ENCODE results near the gene C19orf12. TPM values are rescaled to one million over a fixed set of nuclear protein-coding genes. Genes with fewer than 3 reads are reported as not detected.

Gene C19orf12
- total RNA-seq, 1 experiment from 2014 or later, result 15.5 TPM

DNA sequence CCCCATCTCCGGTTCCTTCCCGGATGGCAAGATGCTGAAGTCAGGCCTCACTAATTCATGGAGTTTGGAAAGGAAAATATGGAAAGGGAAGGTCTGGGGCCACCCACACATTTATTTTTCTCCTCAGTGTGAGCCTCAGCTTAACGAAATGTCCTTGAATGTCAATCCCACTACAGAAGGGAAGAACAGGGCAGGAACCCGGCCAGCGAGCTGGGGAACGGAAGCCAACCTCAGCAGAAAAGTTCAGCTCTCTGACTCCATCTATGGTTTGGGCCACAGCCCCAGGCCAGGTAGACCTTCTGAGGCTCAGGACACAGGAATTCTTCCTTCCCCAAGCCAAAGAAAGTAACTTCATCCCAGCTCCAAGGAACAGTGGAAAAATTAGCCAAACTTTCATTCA lies 8.4 kb downstream of the C19orf12 start (continued):
- TF ChIP-seq, protein P1, sequence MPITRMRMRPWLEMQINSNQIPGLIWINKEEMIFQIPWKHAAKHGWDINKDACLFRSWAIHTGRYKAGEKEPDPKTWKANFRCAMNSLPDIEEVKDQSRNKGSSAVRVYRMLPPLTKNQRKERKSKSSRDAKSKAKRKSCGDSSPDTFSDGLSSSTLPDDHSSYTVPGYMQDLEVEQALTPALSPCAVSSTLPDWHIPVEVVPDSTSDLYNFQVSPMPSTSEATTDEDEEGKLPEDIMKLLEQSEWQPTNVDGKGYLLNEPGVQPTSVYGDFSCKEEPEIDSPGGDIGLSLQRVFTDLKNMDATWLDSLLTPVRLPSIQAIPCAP (CRISPR knock-in tag; IDR thresholded peaks at IDR 0.05), result no peak
- TF ChIP-seq ESRRA (CRISPR knock-in tag; IDR thresholded peaks at IDR 0.05; ENCODE audit: borderline replicate concordance) (no peak), CREM (CRISPR knock-in tag; IDR thresholded peaks at IDR 0.05) (no peak), TCF7 (CRISPR knock-in tag; IDR thresholded peaks at IDR 0.05; ENCODE audit: low read depth) (no peak), ZNF263 (CRISPR knock-in tag; IDR thresholded peaks at IDR 0.05; ENCODE audit: low read depth) (no peak), FOXJ3 (CRISPR knock-in tag; IDR thresholded peaks at IDR 0.05; ENCODE audit: borderline replicate concordance) (no peak)
- TF ChIP-seq, protein P2, sequence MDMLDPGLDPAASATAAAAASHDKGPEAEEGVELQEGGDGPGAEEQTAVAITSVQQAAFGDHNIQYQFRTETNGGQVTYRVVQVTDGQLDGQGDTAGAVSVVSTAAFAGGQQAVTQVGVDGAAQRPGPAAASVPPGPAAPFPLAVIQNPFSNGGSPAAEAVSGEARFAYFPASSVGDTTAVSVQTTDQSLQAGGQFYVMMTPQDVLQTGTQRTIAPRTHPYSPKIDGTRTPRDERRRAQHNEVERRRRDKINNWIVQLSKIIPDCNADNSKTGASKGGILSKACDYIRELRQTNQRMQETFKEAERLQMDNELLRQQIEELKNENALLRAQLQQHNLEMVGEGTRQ (CRISPR knock-in tag; IDR thresholded peaks at IDR 0.05), result no peak
- TF ChIP-seq, protein P3, sequence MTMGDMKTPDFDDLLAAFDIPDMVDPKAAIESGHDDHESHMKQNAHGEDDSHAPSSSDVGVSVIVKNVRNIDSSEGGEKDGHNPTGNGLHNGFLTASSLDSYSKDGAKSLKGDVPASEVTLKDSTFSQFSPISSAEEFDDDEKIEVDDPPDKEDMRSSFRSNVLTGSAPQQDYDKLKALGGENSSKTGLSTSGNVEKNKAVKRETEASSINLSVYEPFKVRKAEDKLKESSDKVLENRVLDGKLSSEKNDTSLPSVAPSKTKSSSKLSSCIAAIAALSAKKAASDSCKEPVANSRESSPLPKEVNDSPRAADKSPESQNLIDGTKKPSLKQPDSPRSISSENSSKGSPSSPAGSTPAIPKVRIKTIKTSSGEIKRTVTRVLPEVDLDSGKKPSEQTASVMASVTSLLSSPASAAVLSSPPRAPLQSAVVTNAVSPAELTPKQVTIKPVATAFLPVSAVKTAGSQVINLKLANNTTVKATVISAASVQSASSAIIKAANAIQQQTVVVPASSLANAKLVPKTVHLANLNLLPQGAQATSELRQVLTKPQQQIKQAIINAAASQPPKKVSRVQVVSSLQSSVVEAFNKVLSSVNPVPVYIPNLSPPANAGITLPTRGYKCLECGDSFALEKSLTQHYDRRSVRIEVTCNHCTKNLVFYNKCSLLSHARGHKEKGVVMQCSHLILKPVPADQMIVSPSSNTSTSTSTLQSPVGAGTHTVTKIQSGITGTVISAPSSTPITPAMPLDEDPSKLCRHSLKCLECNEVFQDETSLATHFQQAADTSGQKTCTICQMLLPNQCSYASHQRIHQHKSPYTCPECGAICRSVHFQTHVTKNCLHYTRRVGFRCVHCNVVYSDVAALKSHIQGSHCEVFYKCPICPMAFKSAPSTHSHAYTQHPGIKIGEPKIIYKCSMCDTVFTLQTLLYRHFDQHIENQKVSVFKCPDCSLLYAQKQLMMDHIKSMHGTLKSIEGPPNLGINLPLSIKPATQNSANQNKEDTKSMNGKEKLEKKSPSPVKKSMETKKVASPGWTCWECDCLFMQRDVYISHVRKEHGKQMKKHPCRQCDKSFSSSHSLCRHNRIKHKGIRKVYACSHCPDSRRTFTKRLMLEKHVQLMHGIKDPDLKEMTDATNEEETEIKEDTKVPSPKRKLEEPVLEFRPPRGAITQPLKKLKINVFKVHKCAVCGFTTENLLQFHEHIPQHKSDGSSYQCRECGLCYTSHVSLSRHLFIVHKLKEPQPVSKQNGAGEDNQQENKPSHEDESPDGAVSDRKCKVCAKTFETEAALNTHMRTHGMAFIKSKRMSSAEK (CRISPR knock-in tag; IDR thresholded peaks at IDR 0.05; ENCODE audit: borderline replicate concordance), result no peak
- TF ChIP-seq, protein P4, sequence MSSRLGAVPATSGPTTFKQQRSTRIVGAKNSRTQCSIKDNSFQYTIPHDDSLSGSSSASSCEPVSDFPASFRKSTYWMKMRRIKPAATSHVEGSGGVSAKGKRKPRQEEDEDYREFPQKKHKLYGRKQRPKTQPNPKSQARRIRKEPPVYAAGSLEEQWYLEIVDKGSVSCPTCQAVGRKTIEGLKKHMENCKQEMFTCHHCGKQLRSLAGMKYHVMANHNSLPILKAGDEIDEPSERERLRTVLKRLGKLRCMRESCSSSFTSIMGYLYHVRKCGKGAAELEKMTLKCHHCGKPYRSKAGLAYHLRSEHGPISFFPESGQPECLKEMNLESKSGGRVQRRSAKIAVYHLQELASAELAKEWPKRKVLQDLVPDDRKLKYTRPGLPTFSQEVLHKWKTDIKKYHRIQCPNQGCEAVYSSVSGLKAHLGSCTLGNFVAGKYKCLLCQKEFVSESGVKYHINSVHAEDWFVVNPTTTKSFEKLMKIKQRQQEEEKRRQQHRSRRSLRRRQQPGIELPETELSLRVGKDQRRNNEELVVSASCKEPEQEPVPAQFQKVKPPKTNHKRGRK (CRISPR knock-in tag; IDR thresholded peaks at IDR 0.05; ENCODE audit: borderline replicate concordance), result no peak

DNA sequence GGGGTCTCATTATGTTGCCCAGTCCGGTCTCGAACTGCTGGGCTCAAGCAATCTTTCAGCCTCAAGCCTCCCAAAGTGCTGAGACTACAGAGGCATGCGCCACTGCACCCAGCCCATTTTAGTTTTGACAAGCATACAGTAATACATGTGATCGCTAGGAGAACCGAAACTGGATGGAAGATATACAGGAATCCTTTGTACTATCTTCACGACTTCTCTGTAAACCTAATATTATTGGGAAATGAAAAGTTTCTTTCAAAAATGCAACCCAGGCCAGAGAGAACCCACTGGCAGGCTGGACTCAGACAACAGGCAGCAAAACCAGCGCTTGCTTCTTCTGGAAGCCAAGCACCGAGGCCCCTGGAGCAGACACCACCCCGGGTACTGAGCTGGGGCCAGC lies 9.4 kb downstream of the C19orf12 start:
- Mint-ChIP-seq H3K9me3 (no peaks in the 10 kb centered on the region), H3K4me3 (no peak overlapping the region), H3K4me1 (no peaks in the 10 kb centered on the region), H3K36me3 (peaks cover 3% of the 10 kb centered on the region; the same call in 1 of the 2 replicates), H3K27ac (no peak overlapping the region), H3K27me3 (ENCODE audit: low read depth) (no peaks in the 10 kb centered on the region)
- ATAC-seq, result no peak
- ChIA-PET CTCF (interaction anchor here (3.2 kb wide), 1 partner anchor 11 kb away, joined by 13 read pairs; no protein-coding TSS in a partner anchor), POLR2A (no interaction called here)
- no peak for DNase-seq (ENCODE audit: low spot score)
- TF ChIP-seq TEAD4 (CRISPR knock-in tag; IDR thresholded peaks at IDR 0.05) (no peak), JAZF1 (CRISPR knock-in tag; IDR thresholded peaks at IDR 0.05) (no peak), ESRRA (CRISPR knock-in tag; IDR thresholded peaks at IDR 0.05; ENCODE audit: borderline replicate concordance) (no peak), IRF2 (CRISPR knock-in tag; IDR thresholded peaks at IDR 0.05; ENCODE audit: borderline replicate concordance, low read depth) (no peak), MXD4 (CRISPR knock-in tag; IDR thresholded peaks at IDR 0.05; ENCODE audit: borderline replicate concordance) (no peak), FOXJ3 (CRISPR knock-in tag; IDR thresholded peaks at IDR 0.05; ENCODE audit: borderline replicate concordance) (no peak), GRHL2 (CRISPR knock-in tag; IDR thresholded peaks at IDR 0.05; ENCODE audit: insufficient replicate concordance, severe bottlenecking) (no peak), NR3C1 (CRISPR knock-in tag; conservative IDR thresholded peaks at IDR 0.05; ENCODE audit: low read depth) (no peak)
- TF ChIP-seq, protein P5, sequence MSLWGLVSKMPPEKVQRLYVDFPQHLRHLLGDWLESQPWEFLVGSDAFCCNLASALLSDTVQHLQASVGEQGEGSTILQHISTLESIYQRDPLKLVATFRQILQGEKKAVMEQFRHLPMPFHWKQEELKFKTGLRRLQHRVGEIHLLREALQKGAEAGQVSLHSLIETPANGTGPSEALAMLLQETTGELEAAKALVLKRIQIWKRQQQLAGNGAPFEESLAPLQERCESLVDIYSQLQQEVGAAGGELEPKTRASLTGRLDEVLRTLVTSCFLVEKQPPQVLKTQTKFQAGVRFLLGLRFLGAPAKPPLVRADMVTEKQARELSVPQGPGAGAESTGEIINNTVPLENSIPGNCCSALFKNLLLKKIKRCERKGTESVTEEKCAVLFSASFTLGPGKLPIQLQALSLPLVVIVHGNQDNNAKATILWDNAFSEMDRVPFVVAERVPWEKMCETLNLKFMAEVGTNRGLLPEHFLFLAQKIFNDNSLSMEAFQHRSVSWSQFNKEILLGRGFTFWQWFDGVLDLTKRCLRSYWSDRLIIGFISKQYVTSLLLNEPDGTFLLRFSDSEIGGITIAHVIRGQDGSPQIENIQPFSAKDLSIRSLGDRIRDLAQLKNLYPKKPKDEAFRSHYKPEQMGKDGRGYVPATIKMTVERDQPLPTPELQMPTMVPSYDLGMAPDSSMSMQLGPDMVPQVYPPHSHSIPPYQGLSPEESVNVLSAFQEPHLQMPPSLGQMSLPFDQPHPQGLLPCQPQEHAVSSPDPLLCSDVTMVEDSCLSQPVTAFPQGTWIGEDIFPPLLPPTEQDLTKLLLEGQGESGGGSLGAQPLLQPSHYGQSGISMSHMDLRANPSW (CRISPR knock-in tag; conservative IDR thresholded peaks at IDR 0.05; ENCODE audit: low read depth), result no peak
- TF ChIP-seq, protein P6, sequence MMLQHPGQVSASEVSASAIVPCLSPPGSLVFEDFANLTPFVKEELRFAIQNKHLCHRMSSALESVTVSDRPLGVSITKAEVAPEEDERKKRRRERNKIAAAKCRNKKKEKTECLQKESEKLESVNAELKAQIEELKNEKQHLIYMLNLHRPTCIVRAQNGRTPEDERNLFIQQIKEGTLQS (CRISPR knock-in tag; conservative IDR thresholded peaks at IDR 0.05), result no peak
- TF ChIP-seq, protein P7, sequence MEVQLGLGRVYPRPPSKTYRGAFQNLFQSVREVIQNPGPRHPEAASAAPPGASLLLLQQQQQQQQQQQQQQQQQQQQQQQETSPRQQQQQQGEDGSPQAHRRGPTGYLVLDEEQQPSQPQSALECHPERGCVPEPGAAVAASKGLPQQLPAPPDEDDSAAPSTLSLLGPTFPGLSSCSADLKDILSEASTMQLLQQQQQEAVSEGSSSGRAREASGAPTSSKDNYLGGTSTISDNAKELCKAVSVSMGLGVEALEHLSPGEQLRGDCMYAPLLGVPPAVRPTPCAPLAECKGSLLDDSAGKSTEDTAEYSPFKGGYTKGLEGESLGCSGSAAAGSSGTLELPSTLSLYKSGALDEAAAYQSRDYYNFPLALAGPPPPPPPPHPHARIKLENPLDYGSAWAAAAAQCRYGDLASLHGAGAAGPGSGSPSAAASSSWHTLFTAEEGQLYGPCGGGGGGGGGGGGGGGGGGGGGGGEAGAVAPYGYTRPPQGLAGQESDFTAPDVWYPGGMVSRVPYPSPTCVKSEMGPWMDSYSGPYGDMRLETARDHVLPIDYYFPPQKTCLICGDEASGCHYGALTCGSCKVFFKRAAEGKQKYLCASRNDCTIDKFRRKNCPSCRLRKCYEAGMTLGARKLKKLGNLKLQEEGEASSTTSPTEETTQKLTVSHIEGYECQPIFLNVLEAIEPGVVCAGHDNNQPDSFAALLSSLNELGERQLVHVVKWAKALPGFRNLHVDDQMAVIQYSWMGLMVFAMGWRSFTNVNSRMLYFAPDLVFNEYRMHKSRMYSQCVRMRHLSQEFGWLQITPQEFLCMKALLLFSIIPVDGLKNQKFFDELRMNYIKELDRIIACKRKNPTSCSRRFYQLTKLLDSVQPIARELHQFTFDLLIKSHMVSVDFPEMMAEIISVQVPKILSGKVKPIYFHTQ (CRISPR knock-in tag; IDR thresholded peaks at IDR 0.05), result no peak
